HG02678 (cell line): ENCODE data around the gene DNAJA4.

ENCODE experiments used
- ATAC-seq: cut with Tn5 transposase; IDR thresholded peaks from one replicate; pipeline ENCODE4 v1.9.1; 2021; ENCODE audit warnings: mild to moderate bottlenecking, moderate library complexity; ENCODE audit not compliant: unreplicated experiment

Gene DNAJA4

GRCh38 chr15:78313383-78313782 lies 49.0 kb downstream of the DNAJA4 start:
- ATAC-seq, result no peak

GRCh38 chr15:78314181-78314581 lies 49.8 kb downstream of the DNAJA4 start:
- no peak for ATAC-seq

- no peak for ATAC-seq
Observed at GRCh38 chr15:78315686-78316282, 51.4 kb downstream of the DNAJA4 start.

GRCh38 chr15:78316283-78317083 lies 52.1 kb downstream of the DNAJA4 start:
- peak; percentile 52 for ATAC-seq

- ATAC-seq, result no peak
Observed at GRCh38 chr15:78317145-78317836, 52.9 kb downstream of the DNAJA4 start.

GRCh38 chr15:78319588-78319987 lies 55.2 kb downstream of the DNAJA4 start:
- ATAC-seq, result no peak

GRCh38 chr15:78320183-78320582 lies 55.8 kb downstream of the DNAJA4 start:
- no peak for ATAC-seq

- ATAC-seq, result no peak
Observed at GRCh38 chr15:78321041-78321570, 56.7 kb downstream of the DNAJA4 start.

- ATAC-seq, result no peak
Observed at GRCh38 chr15:78321786-78322185, 57.4 kb downstream of the DNAJA4 start.

GRCh38 chr15:78322243-78322642 lies 57.9 kb downstream of the DNAJA4 start:
- ATAC-seq, result no peak

- no peak for ATAC-seq
Observed at GRCh38 chr15:78322724-78323521, 58.6 kb downstream of the DNAJA4 start.

- no peak for ATAC-seq
Observed at GRCh38 chr15:78323693-78324092, 59.3 kb downstream of the DNAJA4 start.

GRCh38 chr15:78324144-78324543 lies 59.8 kb downstream of the DNAJA4 start:
- ATAC-seq, result no peak

- no peak for ATAC-seq
Observed at GRCh38 chr15:78325092-78325843, 60.9 kb downstream of the DNAJA4 start.

- ATAC-seq, result no peak
Observed at GRCh38 chr15:78327466-78327865, 63.1 kb downstream of the DNAJA4 start.

GRCh38 chr15:78329625-78330024 lies 65.3 kb downstream of the DNAJA4 start:
- no peak for ATAC-seq
